Central memory CD8-positive, alpha-beta T cell (primary cell): ENCODE data around the gene LIG1.

Experiments
- ATAC-seq: fragments of 150-1000 bp; cut with Tn5 transposase; replicated peaks from 2 replicates; pipeline ENCODE4 v1.10.0; 2022; ENCODE audit warnings: mild to moderate bottlenecking, moderate FRiP score, moderate number of reproducible peaks; ENCODE audit not compliant: poor library complexity, severe bottlenecking; ENCODE audit errors: extremely low read depth
- DNase-seq, 2 donors: peaks; one replicate each; pipeline ENCODE4 v3.0.0; 2021; ENCODE audit warnings: low spot score in 2 of 2
- H3K27ac Mint-ChIP-seq: one replicate; pipeline ENCODE4 v1.8.0; 2022; ENCODE audit warnings: low read depth, mild to moderate bottlenecking, moderate library complexity, mixed read lengths
- H3K27me3 Mint-ChIP-seq: one replicate; pipeline ENCODE4 v1.8.0; 2022; ENCODE audit warnings: mixed read lengths
- H3K36me3 Mint-ChIP-seq: one replicate; pipeline ENCODE4 v1.8.0; 2022; ENCODE audit warnings: mild to moderate bottlenecking, moderate library complexity, mixed read lengths; ENCODE audit not compliant: insufficient read depth
- H3K4me1 Mint-ChIP-seq: one replicate; pipeline ENCODE4 v1.8.0; 2022; ENCODE audit warnings: mixed read lengths
- H3K4me3 Mint-ChIP-seq: one replicate; pipeline ENCODE4 v1.8.0; 2022; ENCODE audit warnings: mild to moderate bottlenecking, moderate library complexity, mixed read lengths
- H3K9me3 Mint-ChIP-seq: one replicate; pipeline ENCODE4 v1.8.0; 2022; ENCODE audit warnings: mixed read lengths

LIG1 gene

GRCh38 chr19:48169939-48170803 is at the start of gene LIG1, which contains the start of gene ZSWIM9:
Gene LIG1 (minus strand): TSS chr19:48170344. CDS start chr19:48165566, 4,778 bp downstream.
Gene ZSWIM9 (plus strand): TSS chr19:48170680. CDS start chr19:48171803, 1,123 bp downstream.
- peaks cover 26% of the 10 kb centered on the region for H3K4me1 Mint-ChIP-seq
- H3K27me3 Mint-ChIP-seq = no peaks in the 10 kb centered on the region
- peak within 1 kb of the TSS; percentile 84 for H3K4me3 Mint-ChIP-seq
- no peaks in the 10 kb centered on the region for H3K9me3 Mint-ChIP-seq
- H3K36me3 Mint-ChIP-seq = peaks cover 12% of the 10 kb centered on the region
- peak within 1 kb of the TSS; percentile 90 for H3K27ac Mint-ChIP-seq
- DNase-seq = peak; percentile 83 to 89
- ATAC-seq = peak; percentile 87

DNA sequence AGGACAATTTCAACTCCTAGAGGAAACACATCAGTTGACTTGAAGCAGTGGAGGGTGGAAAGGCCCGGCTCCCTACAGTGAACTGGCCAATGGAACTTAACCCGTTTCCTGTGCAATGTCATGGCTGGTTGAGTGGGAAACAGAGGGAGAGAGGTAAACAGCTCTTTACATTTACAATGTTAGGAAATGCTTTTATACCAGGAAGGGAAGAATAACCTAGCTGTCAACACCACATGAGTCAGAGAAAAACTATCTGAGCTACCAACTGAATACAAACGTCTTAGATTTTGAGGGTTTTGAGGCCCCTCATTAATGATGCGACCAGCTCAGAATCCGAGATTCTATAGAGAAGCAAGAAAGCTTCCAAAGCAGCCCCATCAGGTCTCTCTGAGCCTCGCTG is 48.9 kb upstream of the LIG1 start:
- no peak for DNase-seq
- no peak for ATAC-seq
- Mint-ChIP-seq H3K27ac (no peak overlapping the region), H3K4me3 (no peak overlapping the region), H3K36me3 (peaks cover 46% of the 10 kb centered on the region), H3K9me3 (no peaks in the 10 kb centered on the region), H3K4me1 (peaks cover 2% of the 10 kb centered on the region), H3K27me3 (no peaks in the 10 kb centered on the region)

DNA sequence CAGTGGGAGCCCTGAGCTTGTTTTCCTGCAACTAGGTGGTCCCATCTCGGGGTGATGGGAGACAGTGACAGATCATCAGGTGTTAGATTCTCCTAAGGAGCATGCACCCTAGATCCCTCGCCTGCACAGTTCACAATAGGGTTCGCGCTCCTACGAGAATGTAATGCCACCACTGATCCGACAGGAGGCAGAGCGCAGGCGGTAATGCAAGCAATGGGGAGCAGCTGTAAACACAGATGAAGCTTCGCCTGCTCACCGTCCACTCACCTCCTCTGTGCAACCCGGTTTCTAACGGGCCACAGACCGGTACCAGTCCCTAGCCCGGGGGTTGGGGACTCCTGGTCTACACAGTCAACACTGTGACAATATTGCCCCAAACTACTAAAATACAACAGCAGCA is 46.8 kb upstream of the LIG1 start:
- H3K27ac Mint-ChIP-seq = no peak overlapping the region
- ATAC-seq = no peak
- H3K27me3 Mint-ChIP-seq = no peaks in the 10 kb centered on the region
- DNase-seq = no peak
- H3K9me3 Mint-ChIP-seq = no peaks in the 10 kb centered on the region
- no peak overlapping the region for H3K4me3 Mint-ChIP-seq
- peaks cover 50% of the 10 kb centered on the region for H3K36me3 Mint-ChIP-seq
- H3K4me1 Mint-ChIP-seq = peaks cover 7% of the 10 kb centered on the region

GRCh38 chr19:48213959-48214358 is 43.8 kb upstream of the LIG1 start:
- Mint-ChIP-seq H3K9me3 (no peaks in the 10 kb centered on the region), H3K36me3 (peaks cover 48% of the 10 kb centered on the region), H3K4me1 (peaks cover 7% of the 10 kb centered on the region), H3K27me3 (no peaks in the 10 kb centered on the region), H3K27ac (no peak overlapping the region), H3K4me3 (no peak overlapping the region)
- DNase-seq = no peak
- ATAC-seq = no peak

- H3K27me3 Mint-ChIP-seq = no peaks in the 10 kb centered on the region
- ATAC-seq = no peak
- H3K9me3 Mint-ChIP-seq = no peaks in the 10 kb centered on the region
- H3K4me3 Mint-ChIP-seq = no peak overlapping the region
- peaks cover 33% of the 10 kb centered on the region for H3K36me3 Mint-ChIP-seq
- H3K27ac Mint-ChIP-seq = peak overlapping the region; percentile 72
- H3K4me1 Mint-ChIP-seq = peaks cover 18% of the 10 kb centered on the region
- DNase-seq = no peak
Measured at GRCh38 chr19:48210005-48210404, 39.9 kb upstream of the LIG1 start.

DNA sequence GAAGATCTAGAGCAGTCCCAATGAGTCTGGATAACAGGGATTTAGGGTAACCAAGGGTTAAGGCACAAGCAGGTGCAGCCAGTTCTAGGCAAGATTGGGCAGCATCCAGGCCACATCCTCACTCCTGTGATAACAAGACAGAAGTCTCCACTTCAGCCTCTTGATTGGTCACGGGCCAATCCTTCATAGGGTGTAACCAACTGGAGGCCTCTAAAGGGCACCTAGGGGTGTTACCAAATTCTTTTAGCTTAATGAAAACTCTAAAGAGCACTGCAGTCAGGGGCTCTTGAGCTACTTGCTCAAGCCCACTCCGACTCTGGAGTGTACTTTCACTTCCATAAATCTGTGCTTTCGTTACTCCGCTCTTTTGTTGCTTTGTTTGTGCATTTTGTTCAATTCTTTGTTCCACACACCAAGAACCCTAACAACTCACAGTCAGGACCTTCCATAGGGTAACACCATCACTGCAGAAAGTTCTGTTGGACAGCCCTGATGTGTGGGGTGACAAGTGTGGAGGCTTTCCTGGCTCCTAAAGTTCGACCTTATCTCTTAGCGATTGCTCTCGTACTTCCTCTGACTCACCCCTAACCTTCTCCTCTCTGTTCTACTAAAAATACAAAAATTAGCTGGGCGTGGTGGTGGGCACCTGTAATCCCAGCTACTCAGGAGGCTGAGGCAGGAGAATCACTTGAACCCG is 36.4 kb upstream of the LIG1 start:
- Mint-ChIP-seq H3K36me3 (peaks cover 15% of the 10 kb centered on the region), H3K4me3 (no peak overlapping the region)

GRCh38 chr19:48203794-48204628 is 33.9 kb upstream of the LIG1 start:
- Mint-ChIP-seq H3K9me3 (no peaks in the 10 kb centered on the region), H3K4me3 (no peak overlapping the region), H3K27ac (no peak overlapping the region), H3K27me3 (no peaks in the 10 kb centered on the region), H3K4me1 (peaks cover 10% of the 10 kb centered on the region), H3K36me3 (peaks cover 7% of the 10 kb centered on the region)
- ATAC-seq (peak; percentile 100), DNase-seq (peak; percentile 59 to 79)

More for the DNA sequence above, 36.4 kb upstream of the LIG1 start:
- ATAC-seq (no peak), DNase-seq (no peak)
- Mint-ChIP-seq H3K4me1 (peaks cover 10% of the 10 kb centered on the region), H3K27me3 (no peaks in the 10 kb centered on the region), H3K9me3 (no peaks in the 10 kb centered on the region), H3K27ac (no peak overlapping the region)

DNA sequence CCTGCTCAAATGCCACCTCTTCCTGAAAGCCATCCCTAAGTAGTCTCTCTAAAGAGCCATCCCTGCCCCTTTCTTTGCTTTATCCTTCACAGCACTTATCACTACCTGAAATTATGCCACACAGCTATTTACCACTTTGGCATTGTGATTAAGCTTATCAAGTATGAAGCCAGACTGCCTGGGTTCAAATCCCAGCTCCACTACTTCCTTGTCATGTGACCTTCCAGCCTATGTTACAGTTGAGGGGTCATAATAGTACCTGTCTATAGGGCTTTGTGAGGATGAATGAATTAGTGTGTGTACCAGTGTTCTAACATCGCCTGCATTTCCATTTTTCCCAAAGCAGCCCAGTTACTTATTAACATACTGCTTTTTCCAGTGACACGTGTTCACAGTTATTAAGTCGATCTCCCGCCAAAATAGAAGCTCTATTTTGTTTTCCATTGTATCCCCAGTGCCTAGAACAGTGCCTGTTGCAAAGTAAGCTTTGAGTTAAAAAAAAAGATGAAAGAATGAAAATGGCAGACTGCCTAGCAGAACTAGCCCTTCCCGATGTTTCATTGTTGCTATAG is 33.2 kb upstream of the LIG1 start:
- Mint-ChIP-seq H3K27me3 (no peaks in the 10 kb centered on the region), H3K4me1 (peaks cover 10% of the 10 kb centered on the region), H3K9me3 (no peaks in the 10 kb centered on the region), H3K27ac (no peak overlapping the region), H3K4me3 (no peak overlapping the region), H3K36me3 (peaks cover 5% of the 10 kb centered on the region)
- DNase-seq = no peak
- no peak for ATAC-seq

DNA sequence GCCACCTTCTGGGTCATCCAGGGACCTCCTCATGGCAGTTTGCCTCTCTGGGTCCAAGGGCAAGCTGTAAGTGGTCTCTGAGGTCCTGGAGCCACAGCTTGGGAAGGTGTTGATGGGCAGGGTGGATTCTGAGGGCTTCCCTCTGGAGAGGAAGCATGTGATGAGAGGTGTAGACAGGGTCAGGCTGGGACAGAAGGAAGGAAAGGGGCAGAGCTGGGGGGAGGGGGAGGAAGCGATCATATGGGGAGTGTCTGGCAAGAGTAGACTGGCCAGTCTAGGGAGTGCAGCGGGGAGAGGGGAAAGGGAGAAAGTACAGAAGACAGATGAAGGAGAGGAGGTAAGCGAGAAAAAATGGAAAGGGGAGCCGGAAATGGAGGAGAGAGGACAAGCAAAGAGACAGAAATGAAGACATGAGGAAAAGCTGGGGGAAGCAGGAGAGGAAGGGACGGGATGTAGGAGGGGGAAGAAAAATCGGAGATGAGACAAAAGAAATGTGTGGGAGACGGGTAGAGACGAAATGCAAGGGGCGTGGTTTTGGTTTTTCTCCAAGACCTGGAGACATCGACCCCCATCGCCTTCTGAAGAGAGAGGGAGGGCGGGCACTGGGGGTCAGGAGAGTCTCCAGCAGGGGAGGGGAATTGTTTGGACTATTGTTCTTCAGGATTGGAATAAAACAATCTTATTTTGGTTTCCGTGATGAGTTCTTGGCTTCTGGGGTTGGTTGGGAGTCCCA is 27.0 kb upstream of the LIG1 start:
- H3K36me3 Mint-ChIP-seq = peaks cover 3% of the 10 kb centered on the region
- H3K27ac Mint-ChIP-seq = no peak overlapping the region
- H3K9me3 Mint-ChIP-seq = no peaks in the 10 kb centered on the region
- ATAC-seq = no peak
- H3K4me3 Mint-ChIP-seq = no peak overlapping the region
- H3K4me1 Mint-ChIP-seq = no peaks in the 10 kb centered on the region
- no peaks in the 10 kb centered on the region for H3K27me3 Mint-ChIP-seq
- DNase-seq = no peak

- Mint-ChIP-seq H3K4me3 (no peak overlapping the region), H3K27ac (no peak overlapping the region), H3K4me1 (no peaks in the 10 kb centered on the region), H3K36me3 (peaks cover 6% of the 10 kb centered on the region), H3K9me3 (no peaks in the 10 kb centered on the region), H3K27me3 (no peaks in the 10 kb centered on the region)
- DNase-seq (no peak), ATAC-seq (no peak)
Measured at GRCh38 chr19:48196321-48196763, 26.2 kb upstream of the LIG1 start.

DNA sequence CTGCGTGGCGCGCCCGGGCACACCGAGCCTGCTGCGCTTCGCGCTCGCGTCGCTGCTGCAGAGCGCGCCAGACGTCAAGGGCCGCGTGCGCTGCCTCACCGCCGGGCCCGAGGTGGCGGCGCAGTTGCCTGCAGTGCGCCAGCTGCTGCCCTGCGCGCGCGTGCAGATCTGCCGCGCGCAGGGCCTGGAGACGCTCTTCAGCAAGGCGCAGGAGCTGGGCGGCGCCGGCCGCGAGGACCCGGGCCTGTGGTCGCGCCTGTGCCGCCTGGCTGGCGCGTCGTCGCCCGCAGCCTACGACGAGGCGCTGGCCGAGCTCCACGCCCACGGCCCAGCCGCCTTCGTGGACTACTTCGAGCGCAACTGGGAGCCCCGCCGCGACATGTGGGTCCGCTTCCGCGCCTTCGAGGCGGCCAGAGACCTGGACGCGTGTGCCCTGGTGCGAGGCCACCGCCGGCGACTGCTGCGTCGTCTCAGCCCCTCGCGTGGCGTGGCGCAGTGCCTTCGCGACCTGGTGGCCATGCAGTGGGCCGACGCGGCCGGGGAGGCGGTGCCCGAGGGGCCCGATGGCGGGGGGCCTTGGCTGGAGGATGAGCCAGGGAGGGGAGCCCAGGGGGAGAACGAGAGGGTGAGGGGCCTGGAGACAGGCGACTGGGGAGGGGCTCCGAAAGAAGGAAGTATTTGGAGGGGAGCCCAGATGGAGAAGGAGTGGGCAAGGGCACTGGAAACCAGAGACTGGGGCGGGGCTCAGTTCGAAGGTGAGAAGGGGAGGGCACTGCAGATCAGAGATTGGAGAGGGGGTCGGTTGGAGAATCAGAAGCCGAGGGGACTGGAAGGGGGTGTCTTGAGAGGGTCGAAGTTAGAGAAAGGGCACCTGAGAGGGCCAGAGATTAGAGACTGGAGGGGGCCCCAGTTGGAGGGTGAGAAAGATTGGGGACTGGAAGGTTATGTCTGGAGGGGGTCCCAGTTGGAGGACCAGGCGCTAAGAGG is 25.0 kb upstream of the LIG1 start:
- ATAC-seq = no peak
- Mint-ChIP-seq H3K4me1 (no peaks in the 10 kb centered on the region), H3K27ac (peak overlapping the region; percentile 48), H3K4me3 (no peak overlapping the region), H3K27me3 (no peaks in the 10 kb centered on the region), H3K9me3 (no peaks in the 10 kb centered on the region), H3K36me3 (peaks cover 6% of the 10 kb centered on the region)
- no peak for DNase-seq
